Astrocyte (in vitro differentiated cells and primary cell): Measurements from ENCODE around the gene ASB6.

ENCODE experiments used
- CTCF ChIP-seq: IDR thresholded peaks from 2 replicates; pipeline ENCODE4 v1.5.1; 2011; ENCODE audit warnings: low read depth, mild to moderate bottlenecking, inconsistent platforms, low read length, moderate library complexity; ENCODE audit not compliant: insufficient read depth
- EZH2 ChIP-seq: IDR thresholded peaks from 2 replicates; pipeline ENCODE4 v1.6.1; 2012; ENCODE audit warnings: mild to moderate bottlenecking, low read length, inconsistent platforms; ENCODE audit not compliant: insufficient read depth

- TF ChIP-seq CTCF (no peak), EZH2 (no peak)
These were observed 1.7 kb downstream of the ASB6 start for GRCh38 chr9:129640086-129640870.
